GM23248 (cell line): ENCODE measurements around the gene ZBTB12.

Experiments used
- EZH2 ChIP-seq: fragments of 200-600 bp; sonication (generic); IDR thresholded peaks from 2 replicates; pipeline ENCODE4 v1.6.1; 2018; ENCODE audit warnings: antibody characterized with exemption, mild to moderate bottlenecking; ENCODE audit not compliant: insufficient read depth, poor library complexity, severe bottlenecking
- EZH2phosphoT487 ChIP-seq: fragments of 200-600 bp; sonication (generic); IDR thresholded peaks from 2 replicates; pipeline ENCODE4 v1.6.1; 2018; ENCODE audit warnings: antibody characterized with exemption, moderate library complexity, mild to moderate bottlenecking, low read depth; ENCODE audit not compliant: insufficient read depth

GRCh38 chr6:31918069-31918720 is 16.3 kb upstream of the ZBTB12 start:
- TF ChIP-seq EZH2 (no peak), EZH2phosphoT487 (no peak)
